H9 (cell line): ENCODE results near the gene CYTH3. TPM values are rescaled to one million over a fixed set of nuclear protein-coding genes. Genes with fewer than 3 reads are reported as not detected.

Source experiments
- DNase-seq: peaks from one replicate; pipeline ENCODE4 v3.0.0-alpha.2; 2017
- H2AFZ ChIP-seq: one replicate; pipeline ENCODE4 v1.6.1; 2013; ENCODE audit warnings: mild to moderate bottlenecking, low read length, control low read depth, moderate library complexity
- H2AK5ac ChIP-seq: 2 replicates; pipeline ENCODE4 v1.6.1; 2013; ENCODE audit warnings: low read length, control low read depth, mixed read lengths; ENCODE audit not compliant: insufficient read length
- H2BK120ac ChIP-seq: one replicate; pipeline ENCODE4 v1.6.1; 2013; ENCODE audit warnings: low read depth, mild to moderate bottlenecking, low read length, control low read depth, inconsistent platforms; ENCODE audit not compliant: poor library complexity, severe bottlenecking
- H2BK12ac ChIP-seq: 2 replicates; pipeline ENCODE4 v1.6.1; 2013; ENCODE audit warnings: low read length, control low read depth, mixed read lengths, low read depth; ENCODE audit not compliant: insufficient read length
- H2BK15ac ChIP-seq: 2 replicates; pipeline ENCODE4 v1.6.1; 2013; ENCODE audit warnings: low read depth, low read length, control low read depth
- H2BK20ac ChIP-seq: one replicate; pipeline ENCODE4 v1.6.1; 2013; ENCODE audit warnings: low read depth, mild to moderate bottlenecking, low read length, control low read depth, inconsistent platforms; ENCODE audit not compliant: poor library complexity, severe bottlenecking
- H2BK5ac ChIP-seq: 2 replicates; pipeline ENCODE4 v1.6.1; 2013; ENCODE audit warnings: low read length, control low read depth, mixed read lengths; ENCODE audit not compliant: insufficient read length
- H3K14ac ChIP-seq: 2 replicates; pipeline ENCODE4 v1.6.1; 2013; ENCODE audit warnings: low read length, control low read depth; ENCODE audit not compliant: insufficient read depth
- H3K18ac ChIP-seq: 2 replicates; pipeline ENCODE4 v1.6.1; 2013; ENCODE audit warnings: low read depth, mild to moderate bottlenecking, mixed read lengths, low read length, control low read depth; ENCODE audit not compliant: insufficient read length
- H3K23ac ChIP-seq: 2 replicates; pipeline ENCODE4 v1.6.1; 2013; ENCODE audit warnings: low read length, control low read depth, mixed read lengths, low read depth; ENCODE audit not compliant: insufficient read length
- H3K23me2 ChIP-seq: 2 replicates; pipeline ENCODE4 v1.6.1; 2013; ENCODE audit warnings: low read depth, mild to moderate bottlenecking, mixed read lengths, low read length, control low read depth; ENCODE audit not compliant: insufficient read length, poor library complexity, severe bottlenecking
- H3K27ac ChIP-seq: 2 replicates; pipeline ENCODE4 v1.5.1; 2013; ENCODE audit warnings: low read length, control low read depth, mixed read lengths, low read depth; ENCODE audit not compliant: insufficient read length
- H3K27me3 ChIP-seq: 2 replicates; pipeline ENCODE4 v1.6.1; 2013; ENCODE audit warnings: low read length, control low read depth, inconsistent platforms; ENCODE audit not compliant: insufficient read depth
- H3K4ac ChIP-seq: 2 replicates; pipeline ENCODE4 v1.6.1; 2013; ENCODE audit warnings: low read depth, mild to moderate bottlenecking, control low read depth, inconsistent platforms, low read length, moderate library complexity
- H3K4me1 ChIP-seq: 2 replicates; pipeline ENCODE4 v1.6.1; 2013; ENCODE audit warnings: low read length, control low read depth, inconsistent platforms; ENCODE audit not compliant: insufficient read depth
- H3K4me2 ChIP-seq: 2 replicates; pipeline ENCODE4 v1.6.1; 2013; ENCODE audit warnings: low read length, control low read depth, mixed read lengths; ENCODE audit not compliant: insufficient read length, insufficient read depth
- H3K56ac ChIP-seq: 2 replicates; pipeline ENCODE4 v1.6.1; 2013; ENCODE audit warnings: low read depth, mild to moderate bottlenecking, mixed read lengths, low read length, control low read depth; ENCODE audit not compliant: insufficient read length
- H3K79me1 ChIP-seq: 2 replicates; pipeline ENCODE4 v1.6.1; 2013; ENCODE audit warnings: low read depth, mild to moderate bottlenecking, moderate library complexity, low read length, control low read depth, inconsistent platforms; ENCODE audit not compliant: insufficient read depth, poor library complexity, severe bottlenecking
- H3K79me2 ChIP-seq: 2 replicates; pipeline ENCODE4 v1.6.1; 2013; ENCODE audit warnings: low read length, control low read depth, inconsistent platforms; ENCODE audit not compliant: insufficient read depth
- H3K9ac ChIP-seq: 2 replicates; pipeline ENCODE4 v1.6.1; 2013; ENCODE audit warnings: low read length, control low read depth, mixed read lengths; ENCODE audit not compliant: insufficient read length; ENCODE audit errors: extremely low read depth
- H3K9me3 ChIP-seq: one replicate; pipeline ENCODE4 v1.6.1; 2013; ENCODE audit warnings: low read depth, low read length, inconsistent platforms; ENCODE audit not compliant: control insufficient read depth
- H3T11ph ChIP-seq: one replicate; pipeline ENCODE4 v1.6.1; 2013; ENCODE audit warnings: mild to moderate bottlenecking, low read length, control low read depth, inconsistent platforms
- H4K20me1 ChIP-seq: one replicate; pipeline ENCODE4 v1.6.1; 2013; ENCODE audit not compliant: control insufficient read depth, insufficient read length, insufficient read depth
- H4K5ac ChIP-seq: 2 replicates; pipeline ENCODE4 v1.6.1; 2013; ENCODE audit warnings: low read depth, mild to moderate bottlenecking, mixed read lengths, low read length, control low read depth; ENCODE audit not compliant: insufficient read length
- H4K8ac ChIP-seq: replicated peaks from 2 replicates; pipeline ENCODE4 v1.6.1; 2013; ENCODE audit warnings: low read length, control low read depth, mixed read lengths, low read depth; ENCODE audit not compliant: insufficient read length
- H4K91ac ChIP-seq: 2 replicates; pipeline ENCODE4 v1.6.1; 2013; ENCODE audit warnings: low read depth, mild to moderate bottlenecking, moderate library complexity, mixed read lengths, low read length, control low read depth; ENCODE audit not compliant: insufficient read length
- H3K27ac Mint-ChIP-seq, 3 experiments: 2 replicates in 2 of 3; 3 replicates in 1 of 3; pipeline ENCODE4 v1.8.0; 2020 to 2021; ENCODE audit warnings: mixed read lengths in 3 of 3, mild to moderate bottlenecking in 1 of 3, moderate library complexity in 1 of 3
- H3K27me3 Mint-ChIP-seq: 2 replicates; pipeline ENCODE4 v1.8.0; 2021; ENCODE audit warnings: low read depth, mild to moderate bottlenecking, moderate library complexity, mixed read lengths
- H3K36me3 Mint-ChIP-seq, 3 experiments: 2 replicates in 2 of 3; 3 replicates in 1 of 3; pipeline ENCODE4 v1.8.0; 2020 to 2021; ENCODE audit warnings: low read depth in 3 of 3, mixed read lengths in 3 of 3; ENCODE audit not compliant: insufficient read depth in 1 of 3
- H3K4me1 Mint-ChIP-seq, 2 experiments: 2 replicates each; pipeline ENCODE4 v1.8.0; 2020; ENCODE audit warnings: mixed read lengths in 2 of 2
- H3K4me3 Mint-ChIP-seq, 2 experiments: 2 replicates in 1 of 2; 3 replicates in 1 of 2; pipeline ENCODE4 v1.8.0; 2020 to 2021; ENCODE audit warnings: mild to moderate bottlenecking in 2 of 2, mixed read lengths in 2 of 2, moderate library complexity in 1 of 2
- H3K9me3 Mint-ChIP-seq, 2 experiments: 2 replicates in 1 of 2; 3 replicates in 1 of 2; pipeline ENCODE4 v1.8.0; 2020; ENCODE audit warnings: mild to moderate bottlenecking in 2 of 2, mixed read lengths in 2 of 2, moderate library complexity in 1 of 2
- WGBS: extraction: QIAGEN DNeasy Blood & Tissue Kit; methylation state at CpG from one replicate; pipeline ENCODE4 v1.1.7; 2013; ENCODE audit warnings: missing lambda C conversion rate, low lambda C conversion rate, mixed read lengths; ENCODE audit not compliant: insufficient read length; ENCODE audit errors: extremely low coverage; 5-methylcytosine and 5-hydroxymethylcytosine counted together
- total RNA-seq: library from RNA; stranded (reverse); gene quantifications from 2 replicates; pipeline ENCODE4 v1.2.1, GENCODE V29; 2021
- TF ChIP-seq, protein P1 (sequence below): fragments of 200-600 bp; sonication (generic); conservative IDR thresholded peaks from 3 replicates; pipeline ENCODE4 v1.8.0; 2021; ENCODE audit warnings: antibody characterized with exemption, mild to moderate bottlenecking

CYTH3 gene
- total RNA-seq, 1 experiment from 2014 or later, result 12.3 TPM

DNA sequence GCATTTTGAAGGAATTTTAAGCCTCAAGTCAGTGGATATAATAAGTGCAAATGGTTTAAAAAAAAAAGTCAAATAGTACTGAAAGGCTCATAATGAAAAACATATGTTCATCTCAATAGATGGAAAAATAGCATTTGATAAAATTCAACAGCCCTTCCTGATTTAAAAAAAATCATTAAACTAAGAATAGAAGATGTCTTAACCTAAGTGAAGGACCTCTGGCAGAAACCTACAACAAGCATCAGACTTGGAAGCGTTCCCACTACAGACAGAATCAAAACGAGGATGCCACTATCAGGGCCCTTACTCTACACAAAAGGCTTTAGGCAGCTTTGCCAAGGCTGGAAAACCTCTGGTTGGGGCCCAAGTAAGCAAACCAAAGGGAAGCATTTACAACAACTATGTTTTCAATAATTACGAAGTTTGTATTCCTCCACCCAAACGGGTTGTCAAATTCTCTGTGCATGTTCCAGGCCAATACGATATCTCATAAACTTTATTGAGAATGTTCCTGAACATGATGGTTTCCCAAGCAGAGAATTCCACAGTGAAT is 45.1 kb downstream of the CYTH3 start:
- no peaks in the 10 kb centered on the region for H3K27me3 Mint-ChIP-seq
- Histone ChIP-seq H3K79me2 (0 out of 2 replicates have a peak, but pooled peaks cover 2% of the 10 kb centered on the region), H3T11ph (no peak overlapping the region), H2BK12ac (no peak overlapping the region), H4K5ac (no peak overlapping the region), H3K18ac (no peak overlapping the region), H3K23ac (no peak overlapping the region), H3K14ac (no peak overlapping the region), H2BK120ac (no peak overlapping the region), H3K9ac (no peak overlapping the region), H2BK15ac (no peak overlapping the region), H3K23me2 (no peaks in the 10 kb centered on the region), H3K9me3 (no peaks in the 10 kb centered on the region), H4K8ac (no peak overlapping the region), H3K27ac (no peak overlapping the region), H3K4me2 (no peak overlapping the region), H3K27me3 (no peaks in the 10 kb centered on the region), H2AFZ (no peak overlapping the region), H3K79me1 (no peaks in the 10 kb centered on the region), H3K4ac (no peak overlapping the region), H3K4me1 (no peaks in the 10 kb centered on the region), H2AK5ac (no peak overlapping the region), H2BK5ac (no peak overlapping the region), H2BK20ac (no peak overlapping the region), H4K20me1 (no peaks in the 10 kb centered on the region), H3K56ac (no peak overlapping the region), H4K91ac (no peak overlapping the region)
- no peak overlapping the region; a peak in 1 of 7 replicates for H3K27ac Mint-ChIP-seq
- H3K4me1 Mint-ChIP-seq, result peaks cover 32% of the 10 kb centered on the region in 2 experiments
- DNase-seq, result no peak
- no peak overlapping the region for H3K4me3 Mint-ChIP-seq
- H3K9me3 Mint-ChIP-seq, result peaks cover 3 to 5% of the 10 kb centered on the region in 2 experiments; a peak in 3 of 5 replicates
- peaks cover 0 to 3% (median under 1%) of the 10 kb centered on the region in 3 experiments; a peak in 1 of 7 replicates for H3K36me3 Mint-ChIP-seq
- TF ChIP-seq, protein P1, sequence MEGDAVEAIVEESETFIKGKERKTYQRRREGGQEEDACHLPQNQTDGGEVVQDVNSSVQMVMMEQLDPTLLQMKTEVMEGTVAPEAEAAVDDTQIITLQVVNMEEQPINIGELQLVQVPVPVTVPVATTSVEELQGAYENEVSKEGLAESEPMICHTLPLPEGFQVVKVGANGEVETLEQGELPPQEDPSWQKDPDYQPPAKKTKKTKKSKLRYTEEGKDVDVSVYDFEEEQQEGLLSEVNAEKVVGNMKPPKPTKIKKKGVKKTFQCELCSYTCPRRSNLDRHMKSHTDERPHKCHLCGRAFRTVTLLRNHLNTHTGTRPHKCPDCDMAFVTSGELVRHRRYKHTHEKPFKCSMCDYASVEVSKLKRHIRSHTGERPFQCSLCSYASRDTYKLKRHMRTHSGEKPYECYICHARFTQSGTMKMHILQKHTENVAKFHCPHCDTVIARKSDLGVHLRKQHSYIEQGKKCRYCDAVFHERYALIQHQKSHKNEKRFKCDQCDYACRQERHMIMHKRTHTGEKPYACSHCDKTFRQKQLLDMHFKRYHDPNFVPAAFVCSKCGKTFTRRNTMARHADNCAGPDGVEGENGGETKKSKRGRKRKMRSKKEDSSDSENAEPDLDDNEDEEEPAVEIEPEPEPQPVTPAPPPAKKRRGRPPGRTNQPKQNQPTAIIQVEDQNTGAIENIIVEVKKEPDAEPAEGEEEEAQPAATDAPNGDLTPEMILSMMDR, result no peak
- no CpG with 5 or more reads among the region's 5 CpGs for WGBS
